RWPE2 (cell line): ENCODE data around the gene MAP4K3.
A peak's percentile ranks its signal among the peaks of the same experiment; 100 is the strongest.

ENCODE experiments used
- ATAC-seq: fragments of 200-7000 bp; cut with Tn5 transposase; 3 replicates; pipeline ENCODE4 v1.9.1; 2021; ENCODE audit warnings: low read depth
- DNase-seq: peaks from one replicate; pipeline ENCODE4 v3.0.0-alpha.2; 2020; ENCODE audit warnings: low spot score
- H3K27ac ChIP-seq: fragments of 450-650 bp; 2 replicates; pipeline ENCODE4 v1.5.1; 2017; ENCODE audit warnings: mild to moderate bottlenecking; ENCODE audit not compliant: poor library complexity, severe bottlenecking
- H3K27me3 ChIP-seq: fragments of 250-450 bp; sonication (Bioruptor Pico); 2 replicates; pipeline ENCODE4 v1.5.1; 2021; ENCODE audit warnings: mild to moderate bottlenecking, moderate library complexity; ENCODE audit not compliant: insufficient read depth, poor library complexity, severe bottlenecking
- H3K36me3 ChIP-seq: fragments of 250-450 bp; sonication (Bioruptor Pico); 2 replicates; pipeline ENCODE4 v1.5.1; 2020; ENCODE audit warnings: low read depth, mild to moderate bottlenecking, moderate library complexity
- H3K4me1 ChIP-seq: fragments of 250-450 bp; sonication (Bioruptor Pico); 2 replicates; pipeline ENCODE4 v1.5.1; 2021; ENCODE audit warnings: mild to moderate bottlenecking, moderate library complexity; ENCODE audit not compliant: insufficient read depth, poor library complexity, severe bottlenecking
- H3K4me3 ChIP-seq: fragments of 250-450 bp; sonication (Bioruptor Pico); 2 replicates; pipeline ENCODE4 v1.5.1; 2021; ENCODE audit warnings: mild to moderate bottlenecking, moderate library complexity; ENCODE audit not compliant: severe bottlenecking
- H3K9me3 ChIP-seq: fragments of 250-450 bp; sonication (Bioruptor Pico); 2 replicates; pipeline ENCODE4 v1.5.1; 2021; ENCODE audit warnings: mild to moderate bottlenecking, moderate library complexity; ENCODE audit not compliant: severe bottlenecking
- TF ChIP-seq, protein P1 (sequence below): fragments of 450-650 bp; IDR thresholded peaks from one replicate; pipeline ENCODE4 v1.5.1; 2017; ENCODE audit warnings: mild to moderate bottlenecking, moderate library complexity; ENCODE audit not compliant: poor library complexity, severe bottlenecking

The MAP4K3 gene

GRCh38 chr2:39413063-39413737 lies 23.9 kb downstream of the MAP4K3 start:
- DNase-seq = no peak
- H3K9me3 ChIP-seq = no peaks in the 10 kb centered on the region
- no peak overlapping the region for H3K4me3 ChIP-seq
- H3K4me1 ChIP-seq = peaks cover 28% of the 10 kb centered on the region
- H3K27ac ChIP-seq = no peak overlapping the region
- H3K27me3 ChIP-seq = no peaks in the 10 kb centered on the region
- TF ChIP-seq, protein P1, sequence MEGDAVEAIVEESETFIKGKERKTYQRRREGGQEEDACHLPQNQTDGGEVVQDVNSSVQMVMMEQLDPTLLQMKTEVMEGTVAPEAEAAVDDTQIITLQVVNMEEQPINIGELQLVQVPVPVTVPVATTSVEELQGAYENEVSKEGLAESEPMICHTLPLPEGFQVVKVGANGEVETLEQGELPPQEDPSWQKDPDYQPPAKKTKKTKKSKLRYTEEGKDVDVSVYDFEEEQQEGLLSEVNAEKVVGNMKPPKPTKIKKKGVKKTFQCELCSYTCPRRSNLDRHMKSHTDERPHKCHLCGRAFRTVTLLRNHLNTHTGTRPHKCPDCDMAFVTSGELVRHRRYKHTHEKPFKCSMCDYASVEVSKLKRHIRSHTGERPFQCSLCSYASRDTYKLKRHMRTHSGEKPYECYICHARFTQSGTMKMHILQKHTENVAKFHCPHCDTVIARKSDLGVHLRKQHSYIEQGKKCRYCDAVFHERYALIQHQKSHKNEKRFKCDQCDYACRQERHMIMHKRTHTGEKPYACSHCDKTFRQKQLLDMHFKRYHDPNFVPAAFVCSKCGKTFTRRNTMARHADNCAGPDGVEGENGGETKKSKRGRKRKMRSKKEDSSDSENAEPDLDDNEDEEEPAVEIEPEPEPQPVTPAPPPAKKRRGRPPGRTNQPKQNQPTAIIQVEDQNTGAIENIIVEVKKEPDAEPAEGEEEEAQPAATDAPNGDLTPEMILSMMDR = no peak
- no peaks in the 10 kb centered on the region for H3K36me3 ChIP-seq
- no peak for ATAC-seq

DNA sequence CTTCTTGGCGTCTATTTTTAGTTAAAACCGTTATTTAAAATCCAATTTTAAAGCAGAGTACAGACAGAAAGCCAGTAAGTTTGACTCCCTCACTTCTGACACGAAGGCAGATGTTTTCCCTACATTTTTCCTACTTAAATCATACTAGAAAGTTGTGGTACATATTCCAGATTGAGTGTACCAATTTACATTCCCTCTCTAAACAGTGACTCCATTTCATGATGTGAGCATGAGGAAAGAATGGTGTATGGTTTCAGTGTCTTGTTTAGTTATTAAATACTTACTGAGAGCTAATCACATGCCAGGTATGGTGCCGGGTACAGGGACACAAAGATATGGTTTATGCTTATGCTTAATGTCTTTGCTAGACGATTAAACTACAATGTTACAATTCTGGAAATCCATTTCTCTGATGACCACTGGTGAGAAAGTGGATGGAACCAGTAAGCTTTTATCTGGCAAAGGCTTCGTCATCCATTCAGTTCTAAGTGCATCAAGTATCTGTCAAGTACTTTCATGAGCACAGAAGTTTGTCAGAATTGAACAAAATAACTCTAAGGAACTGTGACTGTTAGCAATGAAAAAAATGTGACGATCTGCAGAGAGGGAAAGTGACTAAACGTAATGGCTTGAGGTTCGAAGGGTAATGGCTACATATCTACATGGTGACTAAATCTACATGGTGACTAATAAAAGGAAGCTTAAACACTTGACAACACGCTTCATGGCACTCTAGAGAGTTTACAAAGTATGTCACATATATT lies 25.7 kb downstream of the MAP4K3 start:
- Histone ChIP-seq H3K4me1 (peaks cover 28% of the 10 kb centered on the region), H3K36me3 (no peaks in the 10 kb centered on the region), H3K9me3 (no peaks in the 10 kb centered on the region), H3K27me3 (no peaks in the 10 kb centered on the region), H3K27ac (peak overlapping the region; percentile 56), H3K4me3 (no peak overlapping the region)
- TF ChIP-seq, protein P1 = no peak
- ATAC-seq (peak; percentile 87), DNase-seq (no peak)

DNA sequence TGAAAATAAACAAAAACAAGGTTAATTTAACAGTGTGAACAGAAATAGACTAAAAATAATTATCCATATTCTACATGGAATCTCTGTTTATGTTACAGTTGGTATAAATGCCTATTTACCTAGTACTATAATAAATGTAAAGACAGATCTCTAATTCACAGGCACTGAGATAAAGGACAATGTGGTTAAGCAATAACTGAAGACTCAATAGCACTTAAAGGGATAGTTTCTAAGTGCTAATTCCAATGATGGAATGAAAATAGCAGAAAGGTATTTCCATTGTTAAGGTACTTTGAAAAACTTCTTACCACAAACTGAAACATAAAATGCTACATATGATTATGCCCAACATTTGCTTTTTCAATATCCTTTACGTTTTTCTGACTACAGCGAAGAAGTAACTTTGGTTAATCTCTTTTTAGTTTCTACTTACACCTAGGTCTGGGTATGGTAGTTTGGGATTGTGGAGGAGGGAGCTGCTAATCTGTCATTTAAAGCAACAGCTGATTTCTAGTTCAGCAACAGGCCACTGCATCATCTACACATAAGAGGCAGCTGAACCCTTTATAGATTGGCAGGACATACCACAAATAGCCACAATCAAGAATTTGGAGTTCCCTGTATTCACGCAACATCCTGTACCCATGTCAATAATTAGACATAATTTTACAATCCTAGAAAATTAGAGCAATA lies 27.2 kb downstream of the MAP4K3 start:
- Histone ChIP-seq H3K36me3 (no peaks in the 10 kb centered on the region), H3K9me3 (no peaks in the 10 kb centered on the region), H3K27me3 (no peaks in the 10 kb centered on the region), H3K4me1 (peaks cover 39% of the 10 kb centered on the region), H3K27ac (no peak overlapping the region), H3K4me3 (no peak overlapping the region)
- ATAC-seq (no peak), DNase-seq (no peak)
- TF ChIP-seq, protein P1 = no peak

GRCh38 chr2:39408351-39409136 lies 28.5 kb downstream of the MAP4K3 start:
- H3K36me3 ChIP-seq = no peaks in the 10 kb centered on the region
- H3K27ac ChIP-seq = no peak overlapping the region
- H3K4me1 ChIP-seq = peaks cover 42% of the 10 kb centered on the region
- H3K9me3 ChIP-seq = no peaks in the 10 kb centered on the region
- H3K27me3 ChIP-seq = no peaks in the 10 kb centered on the region
- TF ChIP-seq, protein P1 = no peak
- no peak overlapping the region for H3K4me3 ChIP-seq
- ATAC-seq (no peak), DNase-seq (no peak)
